ENCODE results near the gene SEMA6B.

SEMA6B gene

GRCh38 chr19:4502282-4503131, 57.0 kb downstream of the SEMA6B start:
- no peaks in the 10 kb centered on the region for H3K27me3 Mint-ChIP-seq
- H3K9me3 Mint-ChIP-seq: no peaks in the 10 kb centered on the region
- no peak overlapping the region for H3K27ac Mint-ChIP-seq (ENCODE audit: low read depth)
- H3K4me1 Mint-ChIP-seq: peaks cover 13% of the 10 kb centered on the region
- ATAC-seq (replicated peaks; ENCODE audit: extremely low read depth, poor library complexity, severe bottlenecking) (no peak), DNase-seq (ENCODE audit: low spot score in 2 of 2) (no peak)
- no peak overlapping the region for H3K4me3 Mint-ChIP-seq
- peaks cover 7% of the 10 kb centered on the region for H3K36me3 Mint-ChIP-seq (ENCODE audit: insufficient read depth)

- ATAC-seq (replicated peaks; ENCODE audit: extremely low read depth, poor library complexity, severe bottlenecking) (no peak), DNase-seq (ENCODE audit: low spot score in 2 of 2) (no peak)
- Mint-ChIP-seq H3K27me3 (no peaks in the 10 kb centered on the region), H3K4me1 (peaks cover 12% of the 10 kb centered on the region), H3K9me3 (no peaks in the 10 kb centered on the region), H3K36me3 (ENCODE audit: insufficient read depth) (peaks cover 9% of the 10 kb centered on the region), H3K27ac (ENCODE audit: low read depth) (no peak overlapping the region), H3K4me3 (no peak overlapping the region)
Measured at GRCh38 chr19:4501691-4502090, 57.8 kb downstream of the SEMA6B start.

GRCh38 chr19:4500841-4501591, 58.5 kb downstream of the SEMA6B start:
- ATAC-seq (replicated peaks; ENCODE audit: extremely low read depth, poor library complexity, severe bottlenecking) (no peak), DNase-seq (ENCODE audit: low spot score in 2 of 2) (no peak)
- peaks cover 5% of the 10 kb centered on the region for H3K4me1 Mint-ChIP-seq
- H3K27ac Mint-ChIP-seq (ENCODE audit: low read depth): no peak overlapping the region
- H3K36me3 Mint-ChIP-seq (ENCODE audit: insufficient read depth): peaks cover 7% of the 10 kb centered on the region
- no peaks in the 10 kb centered on the region for H3K9me3 Mint-ChIP-seq
- no peak overlapping the region for H3K4me3 Mint-ChIP-seq
- no peaks in the 10 kb centered on the region for H3K27me3 Mint-ChIP-seq

GRCh38 chr19:4499855-4500254, 59.6 kb downstream of the SEMA6B start:
- no peak overlapping the region for H3K27ac Mint-ChIP-seq (ENCODE audit: low read depth)
- H3K36me3 Mint-ChIP-seq (ENCODE audit: insufficient read depth): peaks cover 7% of the 10 kb centered on the region
- ATAC-seq (replicated peaks; ENCODE audit: extremely low read depth, poor library complexity, severe bottlenecking): no peak
- no peak overlapping the region for H3K4me3 Mint-ChIP-seq
- no peaks in the 10 kb centered on the region for H3K27me3 Mint-ChIP-seq
- no peaks in the 10 kb centered on the region for H3K4me1 Mint-ChIP-seq
- H3K9me3 Mint-ChIP-seq: no peaks in the 10 kb centered on the region
- no peak for DNase-seq (ENCODE audit: low spot score in 2 of 2)

GRCh38 chr19:4499318-4499717, 60.2 kb downstream of the SEMA6B start:
- no peaks in the 10 kb centered on the region for H3K4me1 Mint-ChIP-seq
- ATAC-seq (replicated peaks; ENCODE audit: extremely low read depth, poor library complexity, severe bottlenecking) (no peak), DNase-seq (ENCODE audit: low spot score in 2 of 2) (no peak)
- H3K4me3 Mint-ChIP-seq: no peak overlapping the region
- no peak overlapping the region for H3K27ac Mint-ChIP-seq (ENCODE audit: low read depth)
- no peaks in the 10 kb centered on the region for H3K27me3 Mint-ChIP-seq
- H3K9me3 Mint-ChIP-seq: no peaks in the 10 kb centered on the region
- H3K36me3 Mint-ChIP-seq (ENCODE audit: insufficient read depth): peaks cover 7% of the 10 kb centered on the region

- DNase-seq (ENCODE audit: low spot score in 2 of 2) (no peak), ATAC-seq (replicated peaks; ENCODE audit: extremely low read depth, poor library complexity, severe bottlenecking) (no peak)
- Mint-ChIP-seq H3K9me3 (no peaks in the 10 kb centered on the region), H3K27me3 (no peaks in the 10 kb centered on the region), H3K4me1 (no peaks in the 10 kb centered on the region), H3K36me3 (ENCODE audit: insufficient read depth) (peaks cover 7% of the 10 kb centered on the region), H3K27ac (ENCODE audit: low read depth) (no peak overlapping the region), H3K4me3 (no peak overlapping the region)
Measured at GRCh38 chr19:4498694-4499093, 60.8 kb downstream of the SEMA6B start.

- ATAC-seq (replicated peaks; ENCODE audit: extremely low read depth, poor library complexity, severe bottlenecking): no peak
- Mint-ChIP-seq H3K27ac (ENCODE audit: low read depth) (no peak overlapping the region), H3K9me3 (no peaks in the 10 kb centered on the region), H3K4me3 (no peak overlapping the region), H3K36me3 (ENCODE audit: insufficient read depth) (peaks cover 7% of the 10 kb centered on the region), H3K27me3 (no peaks in the 10 kb centered on the region), H3K4me1 (no peaks in the 10 kb centered on the region)
- no peak for DNase-seq (ENCODE audit: low spot score in 2 of 2)
Measured at GRCh38 chr19:4497770-4498389, 61.6 kb downstream of the SEMA6B start.

- DNase-seq (ENCODE audit: low spot score in 2 of 2) (no peak), ATAC-seq (replicated peaks; ENCODE audit: extremely low read depth, poor library complexity, severe bottlenecking) (no peak)
- peaks cover 7% of the 10 kb centered on the region for H3K36me3 Mint-ChIP-seq (ENCODE audit: insufficient read depth)
- no peaks in the 10 kb centered on the region for H3K4me1 Mint-ChIP-seq
- H3K9me3 Mint-ChIP-seq: no peaks in the 10 kb centered on the region
- no peak overlapping the region for H3K4me3 Mint-ChIP-seq
- H3K27me3 Mint-ChIP-seq: no peaks in the 10 kb centered on the region
- H3K27ac Mint-ChIP-seq (ENCODE audit: low read depth): no peak overlapping the region
Measured at GRCh38 chr19:4496304-4496703, 63.2 kb downstream of the SEMA6B start.

- H3K4me3 Mint-ChIP-seq: no peak overlapping the region
- H3K27me3 Mint-ChIP-seq: no peaks in the 10 kb centered on the region
- H3K36me3 Mint-ChIP-seq (ENCODE audit: insufficient read depth): peaks cover 9% of the 10 kb centered on the region
- ATAC-seq (replicated peaks; ENCODE audit: extremely low read depth, poor library complexity, severe bottlenecking): no peak
- H3K27ac Mint-ChIP-seq (ENCODE audit: low read depth): no peak overlapping the region
- DNase-seq (ENCODE audit: low spot score in 2 of 2): no peak
- H3K4me1 Mint-ChIP-seq: no peaks in the 10 kb centered on the region
- no peaks in the 10 kb centered on the region for H3K9me3 Mint-ChIP-seq
Measured at GRCh38 chr19:4495471-4495870, 64.0 kb downstream of the SEMA6B start.

- Mint-ChIP-seq H3K9me3 (no peaks in the 10 kb centered on the region), H3K36me3 (ENCODE audit: insufficient read depth) (peaks cover 13% of the 10 kb centered on the region), H3K27me3 (no peaks in the 10 kb centered on the region), H3K4me1 (no peaks in the 10 kb centered on the region), H3K4me3 (no peak overlapping the region), H3K27ac (ENCODE audit: low read depth) (no peak overlapping the region)
- DNase-seq (ENCODE audit: low spot score in 2 of 2) (no peak), ATAC-seq (replicated peaks; ENCODE audit: extremely low read depth, poor library complexity, severe bottlenecking) (no peak)
Measured at GRCh38 chr19:4494691-4495064, 64.8 kb downstream of the SEMA6B start.

GRCh38 chr19:4493929-4494690, 65.4 kb downstream of the SEMA6B start:
- Mint-ChIP-seq H3K36me3 (ENCODE audit: insufficient read depth) (peaks cover 13% of the 10 kb centered on the region), H3K9me3 (no peaks in the 10 kb centered on the region), H3K4me3 (no peak overlapping the region), H3K27me3 (no peaks in the 10 kb centered on the region), H3K27ac (ENCODE audit: low read depth) (no peak overlapping the region), H3K4me1 (no peaks in the 10 kb centered on the region)
- DNase-seq (ENCODE audit: low spot score in 2 of 2) (no peak), ATAC-seq (replicated peaks; ENCODE audit: extremely low read depth, poor library complexity, severe bottlenecking) (no peak)

- Mint-ChIP-seq H3K36me3 (ENCODE audit: insufficient read depth) (peaks cover 13% of the 10 kb centered on the region), H3K27ac (ENCODE audit: low read depth) (no peak overlapping the region), H3K27me3 (no peaks in the 10 kb centered on the region), H3K4me1 (no peaks in the 10 kb centered on the region), H3K4me3 (no peak overlapping the region), H3K9me3 (no peaks in the 10 kb centered on the region)
- DNase-seq (ENCODE audit: low spot score in 2 of 2) (no peak), ATAC-seq (replicated peaks; ENCODE audit: extremely low read depth, poor library complexity, severe bottlenecking) (no peak)
Measured at GRCh38 chr19:4493104-4493928, 66.2 kb downstream of the SEMA6B start.

Measured in central memory CD8-positive, alpha-beta T cell (primary cell).